ENCODE data around the gene C2CD2.

DNA sequence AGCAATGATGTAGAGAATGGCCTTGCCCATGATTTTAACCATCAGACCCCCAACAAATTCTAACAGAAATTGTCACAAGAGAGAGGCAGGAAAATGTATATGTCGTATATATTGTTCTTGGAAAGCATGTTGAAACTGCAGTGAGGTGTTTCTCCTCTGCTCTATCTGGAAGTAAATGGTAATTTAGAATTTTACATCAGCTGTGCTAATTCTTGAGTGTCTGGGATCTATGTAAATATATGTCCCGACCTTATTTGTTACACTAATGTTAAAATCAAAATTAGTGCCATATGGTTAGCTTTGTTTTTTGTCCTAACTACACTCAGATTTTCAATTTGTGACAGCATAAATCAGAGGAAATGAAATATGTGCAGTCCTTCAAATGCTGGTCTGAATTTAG lies 35.9 kb upstream of the C2CD2 start:
- TF ChIP-seq, protein P1, sequence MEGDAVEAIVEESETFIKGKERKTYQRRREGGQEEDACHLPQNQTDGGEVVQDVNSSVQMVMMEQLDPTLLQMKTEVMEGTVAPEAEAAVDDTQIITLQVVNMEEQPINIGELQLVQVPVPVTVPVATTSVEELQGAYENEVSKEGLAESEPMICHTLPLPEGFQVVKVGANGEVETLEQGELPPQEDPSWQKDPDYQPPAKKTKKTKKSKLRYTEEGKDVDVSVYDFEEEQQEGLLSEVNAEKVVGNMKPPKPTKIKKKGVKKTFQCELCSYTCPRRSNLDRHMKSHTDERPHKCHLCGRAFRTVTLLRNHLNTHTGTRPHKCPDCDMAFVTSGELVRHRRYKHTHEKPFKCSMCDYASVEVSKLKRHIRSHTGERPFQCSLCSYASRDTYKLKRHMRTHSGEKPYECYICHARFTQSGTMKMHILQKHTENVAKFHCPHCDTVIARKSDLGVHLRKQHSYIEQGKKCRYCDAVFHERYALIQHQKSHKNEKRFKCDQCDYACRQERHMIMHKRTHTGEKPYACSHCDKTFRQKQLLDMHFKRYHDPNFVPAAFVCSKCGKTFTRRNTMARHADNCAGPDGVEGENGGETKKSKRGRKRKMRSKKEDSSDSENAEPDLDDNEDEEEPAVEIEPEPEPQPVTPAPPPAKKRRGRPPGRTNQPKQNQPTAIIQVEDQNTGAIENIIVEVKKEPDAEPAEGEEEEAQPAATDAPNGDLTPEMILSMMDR (IDR thresholded peaks at IDR 0.05): no peak
- TF ChIP-seq POLR2A (IDR thresholded peaks at IDR 0.05): no peak
